NT2/D1 (cell line): Measurements from ENCODE around the gene KCTD18.

Source experiments
- SUZ12 ChIP-seq: IDR thresholded peaks from 2 replicates; pipeline ENCODE4 v1.6.1; 2011; ENCODE audit not compliant: insufficient read length, insufficient read depth; ENCODE audit errors: extremely low read depth
- YY1 ChIP-seq: IDR thresholded peaks from 2 replicates; pipeline ENCODE4 v1.6.1; 2011; ENCODE audit not compliant: insufficient read length, insufficient read depth

GRCh38 chr2:200447139-200447855 lies 62.6 kb downstream of the KCTD18 start:
- TF ChIP-seq YY1 (no peak), SUZ12 (no peak)
